HuH-7.5 (cell line): ENCODE results near the gene NFE2L1.
"Not testable (repeated sequence)": the region's sequence is repeated elsewhere in the genome, so short reads cannot be mapped to it uniquely, and the experiment has no call there.

ENCODE experiments used
- DNase-seq: peaks from one replicate; pipeline ENCODE4 v3.0.0; 2011; ENCODE audit warnings: low spot score

The NFE2L1 gene, protein sequence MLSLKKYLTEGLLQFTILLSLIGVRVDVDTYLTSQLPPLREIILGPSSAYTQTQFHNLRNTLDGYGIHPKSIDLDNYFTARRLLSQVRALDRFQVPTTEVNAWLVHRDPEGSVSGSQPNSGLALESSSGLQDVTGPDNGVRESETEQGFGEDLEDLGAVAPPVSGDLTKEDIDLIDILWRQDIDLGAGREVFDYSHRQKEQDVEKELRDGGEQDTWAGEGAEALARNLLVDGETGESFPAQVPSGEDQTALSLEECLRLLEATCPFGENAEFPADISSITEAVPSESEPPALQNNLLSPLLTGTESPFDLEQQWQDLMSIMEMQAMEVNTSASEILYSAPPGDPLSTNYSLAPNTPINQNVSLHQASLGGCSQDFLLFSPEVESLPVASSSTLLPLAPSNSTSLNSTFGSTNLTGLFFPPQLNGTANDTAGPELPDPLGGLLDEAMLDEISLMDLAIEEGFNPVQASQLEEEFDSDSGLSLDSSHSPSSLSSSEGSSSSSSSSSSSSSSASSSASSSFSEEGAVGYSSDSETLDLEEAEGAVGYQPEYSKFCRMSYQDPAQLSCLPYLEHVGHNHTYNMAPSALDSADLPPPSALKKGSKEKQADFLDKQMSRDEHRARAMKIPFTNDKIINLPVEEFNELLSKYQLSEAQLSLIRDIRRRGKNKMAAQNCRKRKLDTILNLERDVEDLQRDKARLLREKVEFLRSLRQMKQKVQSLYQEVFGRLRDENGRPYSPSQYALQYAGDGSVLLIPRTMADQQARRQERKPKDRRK

DNA sequence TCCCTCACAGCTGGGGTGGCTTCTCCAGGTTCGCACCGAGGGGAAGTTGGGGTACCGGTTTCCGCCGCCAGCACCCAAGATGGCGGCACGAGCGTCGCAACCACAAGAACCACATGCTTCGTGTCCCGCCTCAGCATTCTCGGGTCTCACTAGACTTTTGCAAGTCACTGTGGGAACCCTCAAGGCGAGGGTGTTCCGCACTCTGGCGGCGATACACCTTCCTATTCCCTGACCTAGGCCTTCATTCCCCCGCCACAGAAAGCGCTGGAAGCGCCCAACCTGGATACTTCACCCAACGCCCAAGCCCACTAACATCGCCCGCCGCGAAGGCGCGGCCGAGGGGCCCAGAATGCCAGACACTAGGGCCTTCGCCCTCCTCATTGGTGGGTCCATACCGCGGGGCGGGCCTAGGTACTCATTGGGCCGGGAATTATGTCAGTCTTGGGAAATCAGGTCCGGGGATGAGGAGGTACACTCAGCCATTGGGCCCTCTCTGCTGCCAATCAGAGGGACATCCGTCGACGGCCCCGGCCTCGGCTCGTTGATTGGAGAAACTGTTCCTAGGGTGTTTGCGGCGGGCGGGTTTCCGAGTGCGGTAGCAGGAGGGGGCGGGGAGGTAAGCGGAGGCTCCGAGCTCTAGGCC is at the start of gene NFE2L1:
Gene NFE2L1, plus strand, starts transcription at position 619 of the 643 bp plus-strand sequence. CDS start 2,760 bp downstream, outside the sequence.
- DNase-seq: peak; percentile 92

DNA sequence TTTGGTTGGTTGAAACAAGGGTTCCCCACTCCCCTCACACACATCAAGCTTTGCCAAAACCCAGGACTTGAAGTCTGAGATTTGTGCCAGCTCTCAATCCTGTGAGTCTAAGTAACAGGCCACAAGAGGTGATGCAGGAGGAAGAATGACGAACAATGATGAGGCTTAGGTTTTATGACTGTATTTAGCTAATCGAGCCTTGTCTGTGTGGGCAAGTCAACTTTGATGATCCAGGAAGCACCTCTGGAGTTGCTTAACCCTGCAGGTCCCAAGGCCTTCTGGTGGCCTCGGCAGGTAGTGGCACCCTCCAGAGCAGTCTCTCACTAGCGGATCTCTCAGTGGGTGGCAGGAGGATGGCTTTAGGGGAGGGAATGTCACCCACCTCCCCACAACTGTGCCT is 48.6 kb upstream of the NFE2L1 start:
- DNase-seq: no peak

DNA sequence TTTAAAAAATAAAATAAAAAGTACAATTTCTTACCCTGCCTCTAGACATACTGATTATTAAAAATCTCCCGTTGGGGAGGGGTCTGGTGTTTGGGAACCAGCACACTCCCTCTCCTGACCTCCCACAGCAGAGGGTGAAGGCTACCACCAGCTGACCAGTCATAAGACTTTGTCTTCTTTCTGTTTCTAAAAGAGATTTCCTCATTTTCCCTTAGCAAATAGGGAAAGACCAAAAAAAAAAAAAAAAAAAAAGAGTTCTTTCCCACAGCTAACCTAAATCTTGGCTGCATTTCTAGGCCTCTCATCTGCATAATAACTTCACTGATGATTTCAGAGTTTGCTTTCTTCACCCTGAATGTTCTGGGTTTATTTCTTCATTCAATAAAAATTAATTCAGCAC is 47.0 kb upstream of the NFE2L1 start:
- DNase-seq: no peak

DNA sequence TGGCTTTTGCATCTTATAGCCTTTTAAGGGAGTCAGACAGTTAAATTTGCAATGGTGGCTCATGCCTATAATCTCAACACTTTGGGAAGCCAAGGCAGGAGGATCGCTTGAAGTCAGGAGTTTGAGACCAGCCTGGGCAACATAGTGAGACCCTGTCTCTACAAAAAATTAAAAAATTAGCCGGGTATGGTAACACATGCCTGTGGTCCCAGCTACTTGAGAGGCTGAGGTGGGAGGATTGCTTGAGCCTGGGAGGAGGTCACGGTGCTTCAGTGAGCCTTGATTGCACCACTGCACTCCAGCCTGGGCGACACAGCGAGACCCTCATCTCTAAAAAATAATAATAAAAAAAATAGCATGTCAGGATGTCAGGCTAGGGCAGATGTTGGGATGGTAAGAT is 46.5 kb upstream of the NFE2L1 start:
- DNase-seq: not testable (repeated sequence)

DNA sequence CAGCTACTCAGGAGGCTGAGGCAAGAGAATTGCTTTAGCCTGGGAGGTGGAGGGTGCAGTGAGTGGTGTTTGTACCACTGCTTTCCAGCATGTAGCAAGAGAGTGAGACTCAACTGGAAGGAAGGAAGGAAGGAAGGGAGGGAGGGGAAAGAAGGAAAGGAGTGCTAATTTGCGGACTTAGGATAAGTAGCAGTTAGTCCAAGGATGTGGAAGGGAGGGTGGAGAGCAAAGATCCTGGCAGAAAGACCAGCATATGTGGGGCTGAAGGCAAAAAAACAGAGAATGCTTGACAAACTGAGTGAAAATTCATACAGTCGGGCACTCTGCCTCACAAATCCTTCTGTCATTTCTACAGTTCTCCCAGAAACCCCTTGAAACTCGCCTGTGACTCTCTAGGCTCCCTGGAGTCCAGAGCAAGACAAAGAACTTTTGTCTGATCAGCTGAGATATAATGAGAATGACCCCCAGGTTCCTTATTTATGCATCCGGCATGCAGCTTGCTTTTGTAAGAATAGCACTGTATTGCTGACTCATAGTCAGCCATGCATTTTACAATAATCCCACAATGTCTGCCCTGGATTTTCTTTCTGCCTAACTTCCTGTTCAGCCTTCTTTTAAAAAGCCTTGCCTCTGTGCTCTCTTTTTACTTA is 45.8 kb upstream of the NFE2L1 start:
- no peak for DNase-seq

DNA sequence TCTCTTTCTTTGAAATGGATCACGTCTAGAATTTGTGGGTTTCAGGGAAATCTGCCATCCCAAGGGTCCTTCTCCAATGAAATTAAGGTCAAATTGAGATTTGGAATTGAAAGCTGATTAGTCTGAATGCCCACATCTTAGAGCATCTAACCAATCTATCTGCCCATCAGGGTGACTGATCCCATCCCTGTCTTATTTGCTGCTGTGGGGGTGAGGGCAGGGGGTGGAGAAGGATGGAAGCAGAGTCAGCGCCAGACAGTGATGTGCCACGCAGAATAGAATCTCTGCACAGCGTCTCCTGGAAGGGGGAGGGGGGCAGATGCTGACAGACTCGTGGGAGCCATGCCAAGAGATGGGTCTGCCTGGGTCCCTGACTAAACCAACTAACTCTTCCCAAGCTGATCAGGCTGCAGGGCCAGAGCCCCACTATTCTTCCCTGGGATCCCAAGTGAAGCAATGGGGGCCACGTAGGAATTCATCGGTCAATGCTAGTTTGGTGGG is 45.2 kb upstream of the NFE2L1 start:
- no peak for DNase-seq

DNA sequence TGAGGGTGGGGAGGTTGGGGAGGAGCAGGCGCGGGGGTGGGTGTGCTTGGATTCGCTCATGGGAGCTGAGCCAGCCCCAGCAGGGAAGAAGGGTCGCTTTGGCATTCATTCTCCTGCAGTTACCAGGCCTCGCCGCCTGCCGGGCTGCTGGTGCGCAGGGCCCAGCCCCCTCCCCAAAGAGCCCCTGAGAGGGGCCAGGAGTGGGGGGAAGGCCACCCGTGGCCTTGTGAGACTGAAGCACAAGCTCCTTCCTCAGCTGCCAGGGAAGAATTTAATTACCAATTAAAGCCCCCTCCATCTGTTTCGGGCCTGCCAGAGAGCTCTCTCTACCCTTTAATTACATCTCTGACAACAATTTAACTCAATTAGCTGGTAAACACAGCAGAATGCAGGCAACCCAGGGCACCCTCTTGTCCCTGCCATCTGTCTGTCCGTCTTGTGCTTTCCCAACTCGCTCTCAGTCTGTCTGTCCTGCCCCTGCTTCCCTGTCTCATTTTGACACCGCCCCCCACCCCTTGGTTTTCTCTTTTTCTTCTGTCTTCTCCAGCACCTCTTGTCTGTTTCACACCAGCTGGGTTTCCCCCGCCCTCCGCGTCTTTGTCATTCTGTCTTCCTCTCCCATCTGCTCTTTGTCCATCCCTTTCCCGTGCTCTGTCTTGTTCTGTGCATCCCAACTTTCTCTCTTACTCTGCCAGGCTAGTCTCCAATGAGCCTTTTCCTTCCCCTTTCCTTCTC is 44.6 kb upstream of the NFE2L1 start:
- no peak for DNase-seq

DNA sequence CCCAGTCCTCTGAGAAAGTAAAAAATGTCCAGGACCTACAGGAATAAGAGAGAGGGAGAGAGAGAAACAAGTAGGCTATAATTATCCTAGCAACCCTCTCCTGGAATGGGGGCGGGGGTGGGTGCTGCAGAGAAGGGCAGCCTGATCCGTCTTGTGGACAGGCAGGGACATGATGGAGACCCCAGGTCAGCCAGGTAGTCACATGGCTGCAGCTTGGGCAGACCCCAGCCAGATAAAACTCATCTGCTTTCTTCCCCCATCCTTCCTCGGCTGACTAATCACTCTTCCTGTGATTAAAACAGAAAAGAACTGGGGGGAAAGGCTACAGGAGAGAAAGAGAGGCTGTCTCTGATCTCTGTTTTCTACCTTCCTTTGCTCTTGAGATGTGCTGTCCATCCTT is 43.2 kb upstream of the NFE2L1 start:
- no peak for DNase-seq

DNA sequence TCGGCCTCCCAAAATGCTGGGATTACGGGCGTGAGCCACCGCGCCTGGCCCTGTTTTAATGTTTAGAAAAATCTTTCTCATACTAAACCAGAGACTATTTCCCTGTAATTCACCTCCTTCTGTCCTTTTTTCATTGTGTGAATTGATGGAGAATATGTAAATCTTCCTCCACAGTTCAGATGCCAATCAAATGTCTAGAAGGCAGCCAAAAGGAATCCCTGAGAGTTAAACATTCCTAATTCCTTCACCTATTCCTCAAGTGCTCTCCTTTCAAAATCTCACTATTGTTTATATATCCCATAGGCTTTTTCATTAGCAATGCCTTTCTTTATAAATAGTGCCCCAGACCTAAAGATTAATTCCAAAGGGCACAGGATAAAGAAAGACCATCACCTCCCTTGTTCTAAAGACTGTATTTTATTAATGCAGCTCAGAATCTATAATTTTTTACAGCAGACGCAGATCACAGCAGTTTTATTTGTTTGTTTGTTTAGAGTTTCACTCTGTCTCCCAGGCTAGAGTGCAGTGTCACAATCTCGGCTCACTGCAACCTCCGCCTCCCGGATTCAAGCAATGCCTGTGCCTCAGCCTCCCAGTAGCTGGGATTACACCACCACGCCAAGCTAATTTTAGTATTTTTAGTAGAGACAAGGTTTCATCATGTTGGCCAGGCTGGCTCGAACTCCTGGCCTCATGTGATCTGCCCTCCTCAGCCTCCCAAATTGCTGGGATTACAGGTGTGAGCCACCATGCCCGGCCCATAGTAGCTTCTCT is 41.0 kb upstream of the NFE2L1 start:
- no peak for DNase-seq

DNA sequence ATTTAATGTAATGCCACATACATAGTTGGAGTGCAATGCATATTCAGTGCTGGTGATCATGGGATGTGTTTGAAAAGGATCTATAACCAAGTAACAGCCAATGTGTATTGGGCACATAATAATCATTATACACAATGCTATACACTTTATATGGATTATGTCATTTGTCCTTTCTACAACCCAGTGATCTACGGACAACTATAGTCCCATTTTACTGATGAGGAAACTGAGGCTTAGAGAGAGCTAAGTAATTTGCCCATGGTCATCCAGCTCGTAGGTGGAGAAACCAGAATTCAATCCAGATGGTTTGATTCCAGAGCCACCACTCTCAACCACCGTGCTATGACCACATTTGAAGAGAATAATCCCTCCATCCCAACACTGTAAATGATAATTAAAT is 38.0 kb upstream of the NFE2L1 start:
- DNase-seq: no peak

DNA sequence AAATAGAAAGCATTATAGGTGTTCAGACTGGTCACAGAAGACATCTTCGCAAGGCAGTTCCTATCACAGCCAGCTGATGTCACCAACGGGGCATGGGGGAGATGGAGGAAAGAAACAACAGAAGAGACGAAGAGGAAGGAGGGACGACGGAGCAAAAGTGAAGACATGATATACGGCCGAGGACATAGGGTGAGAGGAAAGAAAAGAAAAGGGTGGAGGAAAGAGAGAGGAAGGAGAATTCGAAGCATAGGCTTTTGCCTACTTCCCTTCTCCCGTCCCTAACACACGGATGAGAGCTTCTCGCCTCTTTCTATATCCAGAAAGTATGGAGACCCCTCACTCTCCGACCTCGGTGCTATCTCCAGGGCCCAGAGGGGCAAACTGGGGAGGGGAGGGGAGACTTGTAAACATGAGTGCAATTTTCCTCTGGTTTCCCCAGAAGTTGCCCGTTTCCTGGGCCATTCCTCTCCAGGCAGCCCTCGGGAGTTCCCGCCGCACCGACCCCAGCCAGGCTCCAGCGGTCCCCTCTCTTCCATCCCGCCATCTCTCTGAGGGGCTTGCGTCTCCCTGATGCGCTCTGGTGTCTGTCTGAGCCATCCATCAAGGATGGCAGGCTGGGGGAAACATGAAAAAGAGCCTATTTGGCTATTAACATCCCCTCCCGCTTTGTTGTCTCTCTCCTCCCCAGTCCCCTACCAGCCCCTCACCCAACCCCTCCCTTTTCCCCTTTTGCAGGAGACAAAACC is 36.6 kb upstream of the NFE2L1 start:
- peak; percentile 71 for DNase-seq

DNA sequence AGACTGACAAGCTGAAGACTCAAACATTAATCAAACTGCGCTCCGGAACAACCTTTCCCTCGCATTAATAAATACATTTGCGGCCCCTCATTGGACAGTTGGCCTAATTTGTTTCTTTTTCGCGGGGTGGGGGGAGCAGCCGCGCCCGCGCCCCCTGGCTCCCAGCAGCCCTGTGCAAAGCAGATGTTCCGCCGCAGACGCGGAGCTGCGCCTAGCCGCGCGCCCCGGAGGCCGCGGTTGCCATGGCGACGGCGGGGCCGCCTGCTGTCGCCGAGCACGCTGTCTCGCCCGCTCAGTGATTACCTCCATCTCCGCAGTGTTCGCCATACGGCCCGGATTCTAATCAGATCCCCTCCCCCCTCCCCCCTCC is 36.0 kb upstream of the NFE2L1 start:
- DNase-seq: peak; percentile 43

DNA sequence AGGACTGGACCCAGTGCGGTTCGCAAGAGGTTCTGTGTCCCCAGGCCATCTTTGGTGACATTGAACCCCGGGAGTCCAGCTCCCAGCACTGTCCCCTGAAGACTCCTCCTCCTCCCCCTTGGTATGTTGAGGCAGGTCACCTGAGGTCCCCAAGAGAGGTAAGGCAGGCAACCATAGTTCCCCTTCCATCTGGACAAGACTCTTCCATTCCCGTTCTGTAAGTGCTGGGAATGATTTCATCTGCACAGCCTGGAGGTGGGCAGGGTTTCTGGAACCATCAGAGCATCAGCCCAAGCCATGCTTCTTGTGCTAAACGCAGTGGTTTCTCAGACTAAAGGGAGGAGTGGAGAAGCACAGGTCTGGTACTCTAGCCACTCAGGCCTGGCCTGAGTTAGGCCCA is 35.5 kb upstream of the NFE2L1 start:
- DNase-seq: no peak

DNA sequence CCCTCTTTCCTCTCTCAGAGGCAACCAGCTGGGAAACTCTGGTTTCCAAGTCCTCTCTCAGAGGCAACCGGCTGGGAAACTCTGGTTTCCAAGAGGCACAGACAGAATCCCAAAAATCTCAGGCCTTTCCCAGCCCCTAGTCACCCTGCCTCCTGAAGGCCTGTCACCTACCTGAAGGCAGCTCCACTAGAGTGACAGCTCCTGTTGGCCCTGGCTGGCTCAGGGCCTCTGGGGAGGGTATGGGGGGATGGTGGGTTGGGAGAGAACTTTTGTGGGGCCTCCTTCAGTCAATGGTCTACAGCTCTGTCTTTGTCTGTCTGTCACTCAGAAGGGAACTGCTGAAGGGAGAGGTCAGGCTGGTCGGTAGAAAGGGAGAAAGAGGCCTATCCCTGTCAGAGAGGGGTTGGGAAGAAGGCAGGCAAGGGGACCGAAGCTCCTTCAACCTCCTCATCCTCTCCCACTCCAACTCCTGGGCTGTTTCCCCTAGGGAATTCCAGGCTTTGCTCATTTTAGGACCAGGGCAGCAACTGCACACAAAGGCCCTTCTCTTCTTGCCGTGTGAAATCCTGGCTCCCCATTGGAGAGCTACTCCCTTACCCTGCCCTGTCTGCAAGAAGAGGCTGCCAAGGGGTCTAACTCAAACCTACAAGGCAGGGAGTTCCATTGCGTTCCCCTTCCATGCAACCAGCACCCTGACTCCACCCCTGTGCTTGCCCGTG is 34.1 kb upstream of the NFE2L1 start:
- no peak for DNase-seq

DNA sequence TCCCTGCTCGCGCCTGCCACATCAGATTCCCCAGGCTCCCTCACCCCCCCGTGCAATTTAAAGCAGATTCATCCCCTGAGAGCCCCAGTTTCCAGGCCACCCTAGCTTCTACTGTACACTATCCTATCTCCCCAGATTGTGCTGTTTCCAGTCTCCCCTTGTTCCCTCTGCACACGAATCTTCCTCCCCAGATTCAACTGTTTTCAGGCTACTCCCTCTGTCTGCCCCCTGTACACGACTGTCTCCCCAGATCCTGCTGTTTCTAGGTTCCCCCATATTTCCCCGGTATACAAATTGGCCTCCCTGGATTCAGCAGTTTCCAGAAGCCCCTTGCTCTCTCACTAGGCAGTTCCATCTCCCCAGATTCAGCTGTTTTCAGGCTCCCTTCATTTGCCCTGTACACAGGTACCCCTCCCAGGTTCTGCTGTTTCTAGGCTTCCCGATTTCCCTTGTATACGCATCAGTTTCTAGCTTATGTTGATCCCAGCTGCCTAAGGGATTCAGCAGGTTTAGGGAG is 33.5 kb upstream of the NFE2L1 start:
- DNase-seq: no peak

DNA sequence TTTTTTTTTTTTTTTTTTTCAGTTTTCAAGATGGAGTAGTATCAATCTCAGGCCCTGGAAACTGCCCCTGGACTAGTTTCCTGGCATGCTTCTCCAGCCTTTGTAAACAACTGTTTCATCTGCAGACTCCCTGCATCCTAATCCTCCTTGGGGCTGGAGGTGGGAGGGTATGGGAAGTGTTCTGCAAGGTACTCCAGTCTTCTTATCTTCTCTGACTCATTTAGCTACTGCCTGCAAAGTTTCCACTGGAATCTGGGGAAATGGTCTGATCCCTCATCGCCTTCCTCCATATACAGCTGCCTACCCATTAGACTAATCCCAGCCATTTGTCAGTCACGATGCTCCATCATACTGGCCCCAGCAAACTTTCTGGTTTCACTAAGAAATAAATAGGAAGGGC is 32.0 kb upstream of the NFE2L1 start:
- no peak for DNase-seq

DNA sequence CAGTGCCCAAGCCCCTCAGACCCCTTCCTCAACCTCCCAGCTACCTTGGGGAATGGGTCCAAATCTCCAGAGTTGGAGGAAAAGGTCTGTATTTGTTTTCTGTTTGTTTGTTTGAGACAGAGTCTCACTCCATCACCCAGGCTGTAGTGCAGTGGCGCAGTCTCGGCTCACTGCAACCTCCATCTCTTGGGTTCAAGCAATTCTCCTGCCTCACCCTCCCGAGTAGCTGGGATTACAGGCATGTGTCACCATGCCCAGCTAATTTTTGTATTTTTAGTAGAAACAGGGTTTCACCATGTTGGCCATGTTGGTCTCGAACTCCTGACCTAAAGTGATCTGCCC is 30.4 kb upstream of the NFE2L1 start:
- DNase-seq: not testable (repeated sequence)

DNA sequence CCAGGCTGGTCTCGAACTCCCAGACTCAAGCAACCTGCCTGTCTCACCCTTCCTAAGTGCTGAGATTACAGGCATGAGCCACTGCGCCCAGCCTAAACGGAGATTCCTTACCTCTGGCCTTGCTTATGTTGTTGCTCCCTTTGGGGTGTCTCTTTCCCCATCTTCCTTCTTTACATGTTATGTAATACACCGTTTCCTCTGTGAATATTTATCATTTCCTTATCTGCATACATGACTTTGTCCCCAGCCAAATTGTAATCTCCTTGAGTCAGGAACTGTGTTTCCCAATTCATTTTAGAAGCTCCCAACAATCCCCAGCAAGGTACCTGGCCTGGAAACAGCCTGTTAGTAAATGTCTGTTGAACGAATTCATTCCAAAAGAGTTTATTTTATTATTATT is 26.2 kb upstream of the NFE2L1 start:
- no peak for DNase-seq

DNA sequence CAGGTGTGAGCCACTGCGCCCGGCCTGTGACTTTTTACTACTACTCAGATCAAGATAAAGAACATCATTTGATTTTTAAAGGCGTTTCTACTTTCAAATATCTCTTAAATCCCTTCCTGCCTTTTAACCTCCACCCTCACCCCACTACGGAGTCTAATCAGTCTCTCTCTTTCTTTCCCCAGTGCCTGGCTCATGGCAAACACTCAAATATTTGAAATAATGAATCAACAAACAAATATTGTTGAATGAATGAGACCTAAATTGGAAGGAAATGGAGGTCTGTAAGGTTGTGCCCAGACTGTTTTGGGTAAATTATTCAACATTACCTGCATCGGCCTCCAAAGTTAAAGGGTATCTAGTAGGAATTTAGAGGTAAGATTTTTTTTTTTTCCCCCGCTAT is 25.3 kb upstream of the NFE2L1 start:
- no peak for DNase-seq
